ENCODE measurements around the gene SUPT5H.

SUPT5H gene

DNA sequence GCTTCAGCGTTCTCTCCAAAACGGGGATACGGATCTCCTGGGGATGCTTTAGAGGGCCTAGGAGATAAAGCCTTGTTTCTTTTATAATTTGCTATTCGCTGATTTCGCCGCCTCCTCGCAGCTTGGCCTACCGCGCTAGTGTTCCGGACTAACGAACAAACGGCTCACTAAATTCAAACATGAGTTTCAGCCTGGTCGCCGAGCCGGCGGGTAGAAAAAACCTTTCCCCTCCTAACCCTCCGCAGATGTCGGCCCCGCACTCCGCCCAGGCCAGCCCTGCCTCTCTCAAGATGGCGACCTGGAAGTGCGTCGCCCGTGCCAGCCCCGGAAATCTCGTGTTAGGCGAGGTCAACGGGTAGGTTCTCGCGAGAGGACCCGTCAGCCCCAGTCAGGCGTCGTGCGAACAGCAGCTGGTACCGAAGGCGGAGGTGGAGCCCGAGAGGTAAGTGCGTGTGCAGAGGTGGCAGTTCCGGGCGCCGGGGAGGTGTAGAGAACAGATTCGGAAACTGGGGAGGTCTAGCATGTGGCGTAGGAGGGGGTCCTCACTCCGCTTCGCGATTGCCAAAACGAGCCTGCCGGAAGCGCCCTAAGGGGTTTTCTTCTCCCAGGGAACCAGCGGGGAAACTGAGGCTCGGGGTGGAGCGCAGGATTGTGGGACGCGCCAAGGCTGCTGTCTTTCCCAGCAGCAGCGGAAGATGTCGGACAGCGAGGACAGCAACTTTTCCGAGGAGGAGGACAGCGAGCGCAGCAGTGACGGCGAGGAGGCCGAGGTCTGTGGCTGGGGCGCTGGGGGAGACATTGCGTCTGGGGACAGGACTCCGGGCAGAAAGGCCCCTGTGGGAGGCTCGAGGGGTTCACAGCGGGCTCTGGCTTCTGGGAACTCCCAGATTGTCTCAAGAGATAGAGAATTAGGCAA is at the start of gene SUPT5H:
Gene SUPT5H (plus strand): TSS at position 387 of the 916 bp plus-strand sequence. CDS start 309 bp downstream, at position 696.
- peaks cover 14% of the 10 kb centered on the region for H3K27me3 ChIP-seq
- H3K36me3 ChIP-seq, result peaks cover 15% of the 10 kb centered on the region
- H3K4me3 ChIP-seq (ENCODE audit: low read depth in 1 of 2, low read length in 1 of 2), result peak within 1 kb of the TSS; percentile 90 to 93
- TF ChIP-seq, protein P1, sequence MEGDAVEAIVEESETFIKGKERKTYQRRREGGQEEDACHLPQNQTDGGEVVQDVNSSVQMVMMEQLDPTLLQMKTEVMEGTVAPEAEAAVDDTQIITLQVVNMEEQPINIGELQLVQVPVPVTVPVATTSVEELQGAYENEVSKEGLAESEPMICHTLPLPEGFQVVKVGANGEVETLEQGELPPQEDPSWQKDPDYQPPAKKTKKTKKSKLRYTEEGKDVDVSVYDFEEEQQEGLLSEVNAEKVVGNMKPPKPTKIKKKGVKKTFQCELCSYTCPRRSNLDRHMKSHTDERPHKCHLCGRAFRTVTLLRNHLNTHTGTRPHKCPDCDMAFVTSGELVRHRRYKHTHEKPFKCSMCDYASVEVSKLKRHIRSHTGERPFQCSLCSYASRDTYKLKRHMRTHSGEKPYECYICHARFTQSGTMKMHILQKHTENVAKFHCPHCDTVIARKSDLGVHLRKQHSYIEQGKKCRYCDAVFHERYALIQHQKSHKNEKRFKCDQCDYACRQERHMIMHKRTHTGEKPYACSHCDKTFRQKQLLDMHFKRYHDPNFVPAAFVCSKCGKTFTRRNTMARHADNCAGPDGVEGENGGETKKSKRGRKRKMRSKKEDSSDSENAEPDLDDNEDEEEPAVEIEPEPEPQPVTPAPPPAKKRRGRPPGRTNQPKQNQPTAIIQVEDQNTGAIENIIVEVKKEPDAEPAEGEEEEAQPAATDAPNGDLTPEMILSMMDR (IDR thresholded peaks at IDR 0.05), result peak; percentile 41
- peaks cover 21 to 30% of the 10 kb centered on the region in 2 experiments for H3K4me1 ChIP-seq (ENCODE audit: control insufficient read depth in 1 of 2, insufficient read depth in 1 of 2, low read depth in 1 of 2, low read length in 1 of 2)
- no peaks in the 10 kb centered on the region for H3K9me3 ChIP-seq
- peak within 1 kb of the TSS; percentile 94 for H3K27ac ChIP-seq

DNA sequence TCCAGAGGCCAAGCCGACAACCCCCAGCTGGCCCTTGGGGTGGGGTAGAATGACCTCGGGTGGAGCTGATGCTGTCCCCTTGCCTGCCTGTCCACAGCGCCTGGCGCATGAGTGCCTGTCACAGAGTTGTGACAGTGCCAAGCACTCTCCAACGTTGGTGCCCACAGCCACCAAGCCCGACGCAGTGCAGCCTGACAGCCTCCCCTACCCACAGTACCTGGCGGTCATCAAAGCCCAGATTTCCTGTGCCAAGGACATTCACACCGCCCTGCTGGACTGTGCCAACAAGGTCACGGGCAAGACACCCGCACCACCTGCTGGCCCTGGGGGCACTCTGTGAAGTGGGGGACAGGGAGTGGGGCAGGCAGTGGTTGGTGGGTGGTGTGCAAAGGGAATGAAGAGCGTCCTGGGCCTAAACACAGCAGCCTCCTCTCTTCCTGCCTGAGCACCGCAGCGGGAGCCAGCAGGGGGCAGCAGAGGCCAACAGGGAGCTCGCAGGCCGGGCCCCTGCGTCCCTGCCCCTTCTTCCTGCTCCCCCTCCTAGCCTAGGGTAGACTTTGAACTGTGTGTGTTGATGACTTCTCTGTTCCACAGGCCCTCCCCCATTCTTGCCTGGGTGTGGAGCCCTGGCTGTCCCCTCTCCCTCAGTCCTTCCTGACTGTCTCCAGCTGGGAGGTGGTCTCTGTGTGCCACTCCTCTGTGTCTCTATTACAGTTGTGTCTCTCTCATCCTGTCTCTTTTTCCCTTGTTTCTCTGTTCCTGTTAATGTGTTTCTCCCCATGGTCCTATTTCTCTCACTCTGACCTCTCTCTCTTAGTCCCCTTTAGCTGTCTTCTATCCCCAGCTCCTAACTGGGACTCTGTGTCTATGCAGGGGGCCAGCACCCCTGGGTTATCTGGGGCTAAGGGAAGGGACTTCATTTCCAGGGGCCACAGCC is 47.8 kb upstream of the SUPT5H start:
- H3K27ac ChIP-seq, result peak overlapping the region; percentile 98
- H3K9me3 ChIP-seq, result no peaks in the 10 kb centered on the region
- peaks cover 56 to 57% of the 10 kb centered on the region in 2 experiments for H3K4me1 ChIP-seq (ENCODE audit: control insufficient read depth in 1 of 2, insufficient read depth in 1 of 2, low read depth in 1 of 2, low read length in 1 of 2)
- TF ChIP-seq, protein P1 (IDR thresholded peaks at IDR 0.05), result peak; percentile 98
- peaks cover 27% of the 10 kb centered on the region for H3K36me3 ChIP-seq
- peak overlapping the region; percentile 67 to 74 for H3K4me3 ChIP-seq (ENCODE audit: low read depth in 1 of 2, low read length in 1 of 2)
- H3K27me3 ChIP-seq, result no peaks in the 10 kb centered on the region

DNA sequence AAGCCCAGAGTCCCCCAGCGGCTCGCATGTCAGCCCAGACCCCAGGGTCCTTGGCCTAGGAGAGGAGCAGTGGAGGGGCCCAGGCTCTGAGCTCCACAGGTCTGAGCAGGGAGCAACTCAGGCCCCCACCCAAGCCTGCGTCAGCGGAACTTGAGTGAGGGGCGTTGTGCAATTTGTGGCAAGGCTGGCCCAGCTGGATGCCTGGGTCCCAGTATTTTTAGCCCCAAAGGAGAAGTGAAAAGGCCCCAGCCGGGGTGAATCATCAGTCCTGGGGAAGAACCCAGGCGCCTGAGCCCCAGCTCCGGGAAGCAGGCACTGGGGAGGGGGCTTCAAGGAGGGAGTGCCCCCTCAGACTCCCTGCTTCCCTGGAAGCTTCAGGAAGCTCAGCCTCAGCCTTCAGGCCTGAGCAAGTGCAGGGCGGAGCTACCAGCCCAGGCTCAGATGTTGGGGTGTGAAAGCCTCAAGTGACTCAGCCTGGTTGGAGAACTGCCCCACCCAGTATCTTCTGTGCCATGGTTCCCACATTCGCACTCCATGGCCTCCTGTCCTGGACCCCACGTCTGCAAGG is 47.0 kb upstream of the SUPT5H start:
- peak overlapping the region; percentile 67 to 74 for H3K4me3 ChIP-seq (ENCODE audit: low read depth in 1 of 2, low read length in 1 of 2)

DNA sequence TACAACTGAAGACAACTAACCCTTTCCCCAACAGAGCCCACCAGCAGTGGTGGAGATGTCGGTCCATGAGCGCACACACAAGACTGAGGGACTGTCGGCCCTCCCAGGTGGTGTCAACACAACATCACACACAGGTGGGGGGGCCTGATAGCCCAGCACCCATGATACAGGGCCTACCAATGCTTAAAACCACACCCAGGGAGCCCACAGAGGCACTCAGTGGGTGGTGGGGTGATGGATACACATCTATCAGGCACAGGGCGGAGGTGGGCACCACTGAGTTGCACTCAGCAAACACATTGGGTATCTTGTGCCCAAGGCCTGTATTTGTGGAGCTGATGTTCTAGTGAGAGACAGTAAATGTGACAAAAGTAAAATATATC is 45.7 kb upstream of the SUPT5H start:
- peaks cover 17% of the 10 kb centered on the region for H3K36me3 ChIP-seq
- TF ChIP-seq, protein P1 (IDR thresholded peaks at IDR 0.05), result no peak
- peak overlapping the region; percentile 98 for H3K27ac ChIP-seq
- H3K9me3 ChIP-seq, result no peaks in the 10 kb centered on the region
- H3K4me1 ChIP-seq (ENCODE audit: control insufficient read depth in 1 of 2, insufficient read depth in 1 of 2, low read depth in 1 of 2, low read length in 1 of 2), result peaks cover 63 to 64% of the 10 kb centered on the region in 2 experiments
- H3K4me3 ChIP-seq (ENCODE audit: low read depth in 1 of 2, low read length in 1 of 2), result peak overlapping the region in 1 of 2 experiments; percentile 67
- H3K27me3 ChIP-seq, result no peaks in the 10 kb centered on the region

More for the DNA sequence above, 47.0 kb upstream of the SUPT5H start:
- H3K9me3 ChIP-seq, result no peaks in the 10 kb centered on the region
- H3K36me3 ChIP-seq, result peaks cover 26% of the 10 kb centered on the region
- TF ChIP-seq, protein P1 (IDR thresholded peaks at IDR 0.05), result peak; percentile 26
- H3K27ac ChIP-seq, result peak overlapping the region; percentile 98
- peaks cover 55 to 56% of the 10 kb centered on the region in 2 experiments for H3K4me1 ChIP-seq (ENCODE audit: control insufficient read depth in 1 of 2, insufficient read depth in 1 of 2, low read depth in 1 of 2, low read length in 1 of 2)
- no peaks in the 10 kb centered on the region for H3K27me3 ChIP-seq

DNA sequence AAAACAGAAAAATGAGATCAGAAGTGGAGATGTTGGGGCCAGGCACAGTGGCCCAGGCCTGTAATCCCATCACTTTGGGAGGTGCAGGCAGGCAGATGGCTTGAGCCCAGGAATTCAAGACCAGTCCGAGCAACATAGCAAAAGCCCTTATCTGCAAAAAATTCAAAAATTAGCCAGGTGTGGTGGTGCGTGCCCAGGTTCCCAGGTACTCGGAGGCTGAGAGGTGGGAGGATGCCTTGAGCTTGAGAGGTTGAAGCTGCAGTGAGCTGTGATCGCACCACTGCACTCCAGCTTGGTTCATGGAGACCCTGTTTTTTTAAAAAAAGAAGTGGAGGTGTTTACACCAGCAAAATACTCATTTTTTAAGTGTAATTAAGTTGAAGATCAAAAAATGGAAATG is 45.3 kb upstream of the SUPT5H start:
- peak overlapping the region; percentile 98 for H3K27ac ChIP-seq
- H3K4me1 ChIP-seq (ENCODE audit: control insufficient read depth in 1 of 2, insufficient read depth in 1 of 2, low read depth in 1 of 2, low read length in 1 of 2), result peaks cover 67 to 68% of the 10 kb centered on the region in 2 experiments
- H3K4me3 ChIP-seq (ENCODE audit: low read depth in 1 of 2, low read length in 1 of 2), result no peak overlapping the region

More for the DNA sequence above, 45.3 kb upstream of the SUPT5H start:
- Histone ChIP-seq H3K9me3 (no peaks in the 10 kb centered on the region), H3K27me3 (no peaks in the 10 kb centered on the region), H3K36me3 (peaks cover 13% of the 10 kb centered on the region)
- TF ChIP-seq, protein P1 (IDR thresholded peaks at IDR 0.05), result no peak

Measured in neutrophil (primary cell).